Measurements from ENCODE around the gene MMAB.

GRCh38 chr12:109575683-109576082, 2.4 kb upstream of the MMAB start:
- TF ChIP-seq CTCF (IDR thresholded peaks at IDR 0.05 in 2 of 3, conservative IDR thresholded peaks at IDR 0.05 in 1 of 3; ENCODE audit: borderline replicate concordance in 1 of 3, insufficient read depth in 1 of 3, low read depth in 2 of 3, low read length in 2 of 3) (no peak), MAX (IDR thresholded peaks at IDR 0.05) (no peak), RAD21 (IDR thresholded peaks at IDR 0.05; ENCODE audit: low read depth) (no peak), CEBPB (IDR thresholded peaks at IDR 0.05; ENCODE audit: low read depth) (no peak), POLR2A (IDR thresholded peaks at IDR 0.05; ENCODE audit: borderline replicate concordance, extremely low read depth, insufficient read depth, insufficient read length) (no peak), ATF3 (IDR thresholded peaks at IDR 0.05) (no peak)
